GM21528 (cell line): ENCODE data around the gene KCNC4.
A peak's percentile ranks its signal among the peaks of the same experiment; 100 is the strongest.

Experiments
- ATAC-seq: cut with Tn5 transposase; IDR thresholded peaks from one replicate; pipeline ENCODE4 v1.9.1; 2021; ENCODE audit warnings: mild to moderate bottlenecking, moderate library complexity; ENCODE audit not compliant: unreplicated experiment, low FRiP score

Gene KCNC4

DNA sequence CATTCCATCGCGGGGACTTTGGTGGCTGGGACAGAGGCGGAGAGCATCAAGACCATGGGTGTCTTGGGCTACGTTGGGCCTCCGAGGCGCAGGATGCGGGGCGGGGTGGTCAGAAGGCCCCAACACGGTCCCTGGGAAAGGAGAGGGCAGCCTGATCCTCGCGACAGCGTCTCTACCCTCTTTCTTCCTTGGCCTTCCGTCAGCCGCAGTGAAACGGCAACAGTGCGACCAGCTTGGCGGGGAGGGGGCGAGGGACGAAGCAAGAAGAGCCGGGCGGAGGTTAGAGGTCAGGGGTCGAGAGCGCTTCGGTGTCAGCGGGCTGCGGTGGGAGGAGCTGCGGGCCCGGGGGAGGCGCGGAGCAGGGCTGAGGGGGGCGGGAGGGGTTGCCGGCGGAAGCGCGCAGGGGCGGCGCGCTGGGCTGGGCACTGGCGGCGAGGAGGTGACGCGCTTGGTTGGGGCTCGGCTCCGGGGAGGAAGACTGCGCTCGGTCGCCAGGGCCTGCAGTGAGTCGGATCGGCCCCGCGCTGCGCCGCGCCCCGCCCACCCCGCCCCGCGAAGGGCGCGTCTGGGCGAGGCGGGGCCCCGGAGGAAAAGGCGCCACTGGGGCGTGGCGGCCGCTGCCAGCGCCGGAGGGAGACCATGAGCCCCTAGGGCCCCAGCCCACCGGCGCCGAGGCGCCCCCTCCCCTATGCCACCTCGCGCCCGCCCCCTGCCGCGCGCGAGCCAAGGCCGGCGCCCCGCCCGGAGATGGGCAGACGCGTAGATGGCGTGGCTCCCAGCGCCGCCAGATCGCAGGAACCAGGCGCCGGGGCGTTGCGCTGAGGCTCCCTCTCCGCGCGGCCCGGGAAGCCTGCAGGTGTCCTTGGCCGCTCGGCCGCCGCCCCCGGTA, at the start of gene KCNC4:
KCNC4 (plus strand) TSS at position 600 of the 889 bp plus-strand sequence. CDS start 1,186 bp downstream, outside the sequence.
- peak; percentile 75 for ATAC-seq

DNA sequence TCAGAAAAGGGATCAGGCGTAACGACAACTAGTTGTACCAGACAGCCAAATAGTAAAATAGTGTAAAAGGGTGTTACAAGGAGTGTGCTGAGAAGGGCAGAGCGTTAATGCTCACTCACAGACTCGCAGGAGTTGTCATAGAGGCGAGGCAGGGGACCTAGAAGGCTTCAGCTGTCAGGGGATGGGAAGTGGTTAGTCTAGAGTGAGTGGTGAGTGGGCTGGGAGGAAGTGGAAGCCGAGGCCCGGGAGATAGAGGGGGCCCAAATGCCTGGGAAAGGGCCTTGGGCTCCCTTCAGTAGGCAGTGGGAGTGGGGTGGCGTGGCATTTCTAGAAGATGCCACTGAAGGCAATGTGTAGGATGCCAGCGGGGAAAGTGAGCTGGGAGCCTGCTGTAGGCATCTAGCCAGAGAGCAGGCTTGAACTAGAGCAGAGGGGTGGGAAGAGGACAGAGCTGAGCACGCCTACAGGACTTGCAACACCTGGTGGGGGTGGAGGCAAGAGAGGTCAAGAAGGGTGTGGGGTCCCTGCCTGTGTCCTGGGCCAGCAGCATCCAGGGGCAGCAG, 49.5 kb upstream of the KCNC4 start:
- ATAC-seq: no peak

DNA sequence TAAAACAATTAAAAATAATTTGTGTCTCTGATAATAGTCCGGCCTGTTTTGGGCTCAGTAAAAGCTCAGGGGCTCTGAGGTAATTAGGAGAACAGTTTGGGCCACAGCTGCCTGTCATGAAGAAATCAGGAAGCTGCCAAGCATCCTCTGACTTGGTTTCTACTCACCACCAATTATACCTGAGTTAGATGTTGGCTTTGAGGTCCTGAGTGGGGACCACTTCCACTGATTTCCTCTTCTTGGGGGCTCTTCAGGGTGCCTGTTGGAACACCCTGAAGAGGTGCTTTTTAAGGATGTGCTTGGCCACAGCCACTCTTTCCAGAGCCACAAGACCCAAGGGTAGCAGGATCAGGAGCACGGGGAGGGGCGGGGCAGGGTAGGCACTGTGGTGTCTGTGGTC, 48.9 kb upstream of the KCNC4 start:
- ATAC-seq: no peak

DNA sequence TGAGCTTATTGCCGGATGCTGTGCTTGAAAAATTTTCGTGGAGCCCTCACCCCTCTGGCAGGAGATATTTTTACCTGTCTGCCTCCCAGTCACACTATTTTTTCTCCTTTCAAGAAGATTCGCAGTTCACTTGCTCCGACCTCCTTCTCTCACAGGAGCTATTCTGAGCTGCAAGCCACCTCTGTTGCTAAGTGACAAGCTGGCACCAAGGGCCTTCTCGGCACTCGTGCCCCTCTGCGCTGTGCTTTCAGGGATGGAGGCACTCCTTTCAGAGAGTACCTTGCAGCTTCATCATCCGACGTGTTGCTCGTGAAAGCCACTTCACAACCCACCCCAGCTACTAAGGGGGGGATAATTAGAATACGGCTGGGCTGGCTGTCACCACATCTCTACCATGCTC, 48.3 kb upstream of the KCNC4 start:
- ATAC-seq: no peak

DNA sequence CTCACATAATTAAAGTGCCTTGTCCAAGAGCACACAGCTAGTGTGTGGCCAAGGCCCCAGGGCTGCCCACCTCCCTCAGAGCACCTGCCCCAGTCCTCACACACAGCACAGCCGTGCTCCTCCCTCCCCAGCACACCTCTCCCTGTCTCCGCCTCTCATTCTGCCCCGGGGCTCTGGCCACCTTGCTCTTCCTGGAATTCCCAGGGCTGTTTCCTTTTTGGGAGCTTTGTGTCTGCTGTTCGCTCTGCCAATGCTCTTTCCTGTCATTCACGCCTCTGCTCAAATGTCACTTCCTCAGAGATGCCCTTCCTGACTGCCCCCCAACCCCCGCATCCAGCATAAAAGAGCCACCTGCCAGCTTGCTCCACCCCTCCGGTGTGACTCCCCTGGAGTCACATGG, 46.5 kb upstream of the KCNC4 start:
- ATAC-seq: no peak

DNA sequence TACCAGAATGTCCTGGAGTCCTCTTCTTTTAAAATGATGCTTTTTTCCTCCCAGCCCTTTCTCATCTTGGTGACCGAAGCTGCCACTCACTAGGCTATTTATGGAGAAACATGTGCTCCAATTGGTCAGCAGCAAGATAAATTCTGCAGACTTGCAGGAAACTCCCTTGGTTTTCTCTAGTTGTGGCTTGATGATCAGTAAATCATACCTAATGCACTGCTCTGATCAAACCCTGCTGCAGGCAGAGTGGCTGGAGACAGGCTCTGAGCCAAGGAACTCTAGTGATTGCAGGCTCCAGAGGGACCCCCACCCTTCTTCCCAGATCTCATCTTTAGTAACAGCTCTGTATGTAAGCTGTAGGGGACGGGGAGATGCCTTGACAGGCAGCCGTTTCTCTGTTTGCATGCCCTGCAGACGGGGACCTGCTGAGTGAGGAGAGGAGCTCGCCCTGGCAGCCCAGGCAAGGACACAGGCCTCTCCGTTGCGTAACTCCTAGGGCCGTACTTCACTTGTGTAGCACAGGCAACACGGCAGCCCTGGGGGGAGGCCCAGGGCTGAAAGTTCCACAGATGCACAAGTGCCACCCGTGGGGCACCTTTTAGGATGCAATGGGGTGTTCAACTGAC, 45.3 kb upstream of the KCNC4 start:
- ATAC-seq: no peak

DNA sequence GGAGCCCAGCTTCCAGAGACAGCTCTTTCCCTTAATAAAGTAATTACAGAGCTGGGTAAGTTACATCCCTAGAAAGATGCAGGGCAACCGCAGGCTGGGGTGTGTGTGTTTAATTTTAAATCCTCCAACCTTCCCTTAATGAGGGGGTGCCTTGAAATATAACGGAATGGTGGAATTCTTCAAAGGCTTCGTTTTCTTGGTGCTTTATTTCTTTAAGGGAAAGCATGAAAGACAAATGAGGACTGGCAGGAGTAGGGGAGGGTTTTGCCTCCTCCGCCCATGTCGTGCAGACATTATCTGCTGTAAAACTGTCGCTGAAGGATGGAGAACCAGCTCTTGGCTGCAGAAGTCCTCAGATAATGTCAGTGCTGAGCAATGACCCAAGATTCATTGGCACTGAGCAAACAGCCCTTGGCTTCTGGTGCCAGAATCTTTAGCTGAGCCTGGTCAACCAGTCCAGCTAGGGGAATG, 44.3 kb upstream of the KCNC4 start:
- ATAC-seq: no peak

DNA sequence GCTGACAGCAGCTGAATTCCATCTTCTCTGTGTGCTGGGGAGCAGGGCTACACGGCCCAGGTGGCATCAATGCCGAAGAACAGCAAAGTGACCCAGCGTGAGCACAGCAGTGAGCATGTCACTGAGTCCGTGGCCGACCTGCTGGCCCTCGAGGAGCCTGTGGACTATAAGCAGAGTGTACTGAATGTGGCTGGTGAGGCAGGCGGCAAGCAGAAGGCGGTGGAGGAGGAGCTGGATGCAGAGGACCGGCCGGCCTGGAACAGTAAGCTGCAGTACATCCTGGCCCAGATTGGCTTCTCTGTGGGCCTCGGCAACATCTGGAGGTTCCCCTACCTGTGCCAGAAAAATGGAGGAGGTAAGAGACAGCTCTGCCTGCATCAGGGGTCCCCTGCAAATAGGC, 43.3 kb upstream of the KCNC4 start:
- no peak for ATAC-seq

DNA sequence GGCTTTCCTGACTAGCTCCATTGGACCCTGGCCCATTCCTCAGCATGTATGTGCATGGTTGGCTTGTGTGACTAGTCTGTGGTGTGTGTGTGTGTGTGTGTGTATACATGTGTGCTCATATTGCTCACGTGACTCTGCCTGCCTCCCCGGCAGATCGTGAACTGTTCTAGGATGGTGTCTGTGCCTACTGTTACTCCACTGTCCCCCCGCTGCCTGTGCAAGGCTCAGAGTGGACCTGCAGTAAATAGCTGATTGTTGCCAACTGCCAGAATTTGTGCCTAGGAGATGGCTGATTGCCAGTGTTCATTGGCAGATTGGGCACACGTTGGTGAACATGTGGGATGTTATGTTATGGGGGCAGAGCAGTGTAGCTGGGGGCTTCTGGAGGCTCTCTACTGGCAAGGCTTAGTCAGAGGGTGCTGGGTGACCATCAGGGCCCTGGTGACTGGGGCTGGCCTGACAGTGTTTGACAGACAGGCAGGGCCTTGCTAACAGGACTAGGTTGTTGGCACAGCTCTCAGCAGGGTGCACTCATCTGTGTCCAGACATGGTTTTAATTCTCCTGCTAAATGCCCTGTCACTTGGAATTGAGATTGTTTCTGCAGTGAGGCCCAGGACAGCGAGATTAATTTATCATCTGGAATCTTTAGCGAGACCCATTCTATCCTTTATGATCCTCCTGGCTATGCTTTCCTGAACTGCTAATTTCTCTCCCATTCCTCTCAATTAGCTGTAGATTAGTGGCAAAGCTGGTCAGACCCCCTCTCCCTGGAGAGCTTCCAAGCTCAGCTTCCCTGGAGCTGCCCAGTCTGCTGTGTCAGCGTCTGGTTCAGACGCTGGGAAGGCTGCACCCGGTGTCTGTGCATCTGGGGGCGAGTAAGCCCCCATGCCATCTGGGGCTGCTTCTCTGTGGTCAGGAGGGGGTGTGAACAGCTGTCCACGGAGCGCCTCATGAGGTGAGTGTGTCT, 39.1 kb upstream of the KCNC4 start:
- ATAC-seq: no peak

DNA sequence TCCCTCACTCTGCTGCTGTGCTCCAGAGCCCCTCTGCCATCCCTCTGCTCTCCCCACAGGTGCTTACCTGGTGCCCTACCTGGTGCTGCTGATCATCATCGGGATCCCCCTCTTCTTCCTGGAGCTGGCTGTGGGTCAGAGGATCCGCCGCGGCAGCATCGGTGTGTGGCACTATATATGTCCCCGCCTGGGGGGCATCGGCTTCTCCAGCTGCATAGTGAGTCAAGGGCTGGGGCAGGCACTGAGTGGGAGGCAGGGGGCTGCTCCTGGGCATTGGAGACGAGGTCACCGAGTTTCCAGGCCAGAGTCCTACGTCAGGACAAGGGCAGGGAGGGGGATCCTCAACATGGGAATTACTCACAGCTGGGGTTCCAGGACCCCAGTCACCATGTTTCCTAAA, 38.1 kb upstream of the KCNC4 start:
- no peak for ATAC-seq

DNA sequence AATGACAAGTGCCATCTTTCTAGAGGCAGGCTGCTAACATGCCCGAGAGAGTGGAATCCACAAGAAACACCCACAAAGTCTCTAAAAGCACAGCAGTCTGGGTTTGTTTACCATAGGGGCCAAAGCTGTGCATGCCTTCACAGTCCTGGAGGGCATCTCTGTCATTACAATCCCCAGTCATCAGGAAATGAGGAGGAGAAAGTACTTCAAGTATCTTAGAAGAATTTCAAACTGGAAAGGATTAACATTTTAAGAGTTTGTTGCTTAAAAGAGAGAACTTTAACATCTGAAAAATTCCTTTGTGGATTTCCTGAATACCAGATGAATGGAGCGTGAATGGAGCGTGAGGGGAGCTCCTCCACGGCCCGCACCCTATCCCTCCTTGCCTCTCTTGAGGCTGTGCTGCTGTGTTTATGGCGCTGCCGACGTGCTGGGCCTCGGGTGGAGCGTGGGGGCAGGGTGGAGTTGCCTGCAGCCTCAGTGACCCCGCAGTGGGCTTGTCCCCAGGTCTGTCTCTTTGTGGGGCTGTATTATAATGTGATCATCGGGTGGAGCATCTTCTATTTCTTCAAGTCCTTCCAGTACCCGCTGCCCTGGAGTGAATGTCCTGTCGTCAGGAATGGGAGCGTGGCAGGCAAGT, 36.5 kb upstream of the KCNC4 start:
- ATAC-seq: no peak

DNA sequence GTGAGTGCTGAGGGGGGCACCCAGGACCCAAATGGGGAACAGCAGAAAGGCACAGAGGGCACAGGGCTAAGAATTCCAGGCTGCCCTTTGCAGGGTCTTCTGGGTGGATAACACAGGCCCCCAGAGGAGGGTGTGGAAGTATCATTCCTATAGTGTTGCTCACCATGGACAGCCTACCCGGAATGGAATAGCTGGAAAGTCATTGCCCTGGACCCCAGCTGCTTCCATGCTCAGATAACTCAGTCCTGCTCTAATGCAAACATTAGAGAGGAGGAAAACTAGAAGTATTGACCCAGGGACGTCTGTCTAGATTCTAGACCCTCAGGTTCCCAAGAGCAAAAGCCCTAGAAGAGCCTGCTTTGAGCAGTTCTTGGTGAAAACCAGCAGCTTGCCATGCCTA, 35.2 kb upstream of the KCNC4 start:
- no peak for ATAC-seq

DNA sequence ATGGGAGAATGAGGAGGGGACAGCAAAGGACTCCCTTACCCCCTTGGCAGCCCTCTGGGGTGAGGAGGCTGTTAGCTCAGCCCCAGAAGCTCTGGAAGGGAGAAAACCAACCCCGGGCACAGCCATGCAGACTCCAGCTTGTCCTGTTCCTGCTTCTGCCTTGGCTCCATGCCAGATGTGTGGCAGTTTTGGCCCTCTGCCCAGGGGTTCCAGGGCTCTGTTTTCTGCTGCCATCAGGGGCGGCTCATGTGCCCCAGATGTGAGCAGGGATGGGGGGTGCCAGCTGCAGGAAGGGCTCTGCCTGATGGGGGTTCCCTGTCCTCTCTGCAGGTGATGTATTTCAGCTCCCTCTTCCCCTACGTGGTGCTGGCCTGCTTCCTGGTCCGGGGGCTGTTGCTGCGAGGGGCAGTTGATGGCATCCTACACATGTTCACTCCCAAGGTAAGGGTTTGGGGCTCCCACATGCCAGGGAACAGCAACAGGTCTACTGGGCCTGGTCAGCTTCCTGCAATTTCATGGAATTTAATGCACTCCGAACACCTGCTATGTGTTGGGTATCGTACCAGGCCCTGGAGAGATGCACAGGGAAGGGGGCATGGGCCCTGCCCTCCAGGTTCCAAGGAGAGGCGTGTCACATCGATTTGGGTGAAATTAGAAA, 33.7 kb upstream of the KCNC4 start:
- no peak for ATAC-seq

DNA sequence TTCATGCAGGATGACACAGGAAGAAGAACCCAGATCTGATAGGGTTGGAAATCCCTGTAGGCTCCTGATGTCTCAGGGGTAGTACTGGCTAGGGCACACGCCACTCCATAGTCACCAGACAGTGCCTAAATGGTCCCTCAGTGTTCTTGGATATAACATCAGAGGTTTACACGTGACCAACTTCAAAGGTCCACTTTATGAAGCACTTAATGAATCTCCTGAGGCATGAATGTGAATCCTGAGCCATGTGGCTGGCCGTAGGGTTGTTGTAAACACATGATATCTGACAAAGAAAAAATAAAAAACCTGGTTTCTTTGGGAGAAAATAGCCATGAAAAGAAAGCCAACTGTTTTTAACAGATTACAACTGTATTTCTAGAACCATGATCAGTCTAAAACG, 32.3 kb upstream of the KCNC4 start:
- no peak for ATAC-seq

DNA sequence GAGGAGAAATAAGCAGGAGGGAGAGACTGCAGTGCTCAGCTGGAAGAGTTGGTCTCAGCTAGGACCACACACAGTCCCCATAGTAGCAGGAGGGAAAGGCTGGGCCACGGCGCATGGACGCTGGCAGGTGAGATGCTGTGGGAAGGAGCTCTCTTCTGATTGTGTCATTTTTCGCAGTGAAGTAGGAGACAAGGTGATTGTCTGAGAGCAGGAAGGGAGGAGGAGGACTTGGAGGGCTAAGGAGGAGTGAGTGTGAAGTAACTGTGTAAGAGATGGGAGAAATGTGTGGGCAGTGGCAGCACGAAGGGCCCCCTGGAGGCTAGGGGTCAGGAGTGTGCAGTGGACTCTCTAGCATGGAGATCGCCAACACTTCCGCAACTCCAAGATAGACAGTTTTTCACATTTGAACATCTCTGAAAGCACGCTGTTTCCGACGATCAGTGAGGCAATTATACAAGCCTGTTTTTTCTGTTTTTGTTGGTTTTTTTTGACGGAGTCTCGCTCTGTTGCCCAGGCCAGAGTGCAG, 26.4 kb upstream of the KCNC4 start:
- no peak for ATAC-seq

DNA sequence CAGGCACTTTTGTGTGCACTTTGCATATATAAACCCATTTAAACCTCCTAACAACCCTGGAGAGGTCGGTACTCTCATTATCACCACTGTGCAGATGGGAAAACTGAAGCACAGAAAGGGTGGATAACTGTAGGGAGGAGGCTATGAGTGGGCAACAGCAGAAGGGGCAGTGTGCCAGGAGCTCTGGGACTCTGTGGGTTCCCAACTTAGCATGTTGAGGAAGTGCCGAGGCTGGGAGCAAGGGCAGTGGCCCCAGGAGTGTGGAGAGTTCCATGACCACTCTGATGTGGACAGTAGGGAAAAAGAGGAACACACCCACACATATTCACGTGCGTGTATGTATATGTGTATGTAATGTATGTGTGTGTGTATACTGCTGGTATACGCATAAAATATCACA, 25.7 kb upstream of the KCNC4 start:
- ATAC-seq: no peak

DNA sequence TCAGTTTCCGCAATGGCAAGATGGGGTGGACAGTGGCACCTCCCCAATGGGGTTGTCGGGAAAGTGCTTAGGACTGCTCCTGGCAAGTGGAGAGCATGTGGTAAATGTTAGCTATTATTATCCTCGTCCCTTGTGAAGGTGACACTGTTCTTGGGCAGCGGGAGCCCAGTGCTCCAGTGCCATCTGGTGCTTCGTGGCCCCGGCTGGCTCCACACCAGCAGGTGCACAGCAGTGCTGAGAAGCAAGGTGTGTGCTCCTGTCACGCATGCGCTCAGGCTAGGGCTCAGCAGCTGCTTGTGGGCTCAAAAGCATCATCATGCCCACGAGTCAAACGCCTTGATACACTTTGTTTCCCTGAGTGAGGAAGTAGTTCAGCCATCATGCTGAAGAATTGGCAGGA, 24.9 kb upstream of the KCNC4 start:
- ATAC-seq: no peak

DNA sequence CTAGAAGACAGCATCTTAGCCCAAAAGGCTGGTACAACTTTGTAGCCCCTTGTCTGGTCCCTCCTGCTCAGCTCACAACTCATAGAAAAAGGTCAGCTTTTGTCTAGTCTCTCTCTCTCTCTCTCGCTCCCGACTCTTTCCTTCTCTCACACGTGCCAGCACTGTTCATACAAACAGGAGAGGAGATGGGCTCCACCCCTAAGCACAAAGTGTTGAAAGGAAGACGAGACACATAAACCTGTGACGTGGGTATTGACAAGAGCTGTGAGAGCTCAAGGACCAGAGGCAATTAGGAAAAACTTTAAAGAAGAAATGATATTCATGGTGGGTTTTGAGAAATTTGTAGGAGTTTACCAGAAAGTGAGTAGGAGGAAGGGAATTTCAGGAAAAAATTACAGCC, 23.6 kb upstream of the KCNC4 start:
- no peak for ATAC-seq

DNA sequence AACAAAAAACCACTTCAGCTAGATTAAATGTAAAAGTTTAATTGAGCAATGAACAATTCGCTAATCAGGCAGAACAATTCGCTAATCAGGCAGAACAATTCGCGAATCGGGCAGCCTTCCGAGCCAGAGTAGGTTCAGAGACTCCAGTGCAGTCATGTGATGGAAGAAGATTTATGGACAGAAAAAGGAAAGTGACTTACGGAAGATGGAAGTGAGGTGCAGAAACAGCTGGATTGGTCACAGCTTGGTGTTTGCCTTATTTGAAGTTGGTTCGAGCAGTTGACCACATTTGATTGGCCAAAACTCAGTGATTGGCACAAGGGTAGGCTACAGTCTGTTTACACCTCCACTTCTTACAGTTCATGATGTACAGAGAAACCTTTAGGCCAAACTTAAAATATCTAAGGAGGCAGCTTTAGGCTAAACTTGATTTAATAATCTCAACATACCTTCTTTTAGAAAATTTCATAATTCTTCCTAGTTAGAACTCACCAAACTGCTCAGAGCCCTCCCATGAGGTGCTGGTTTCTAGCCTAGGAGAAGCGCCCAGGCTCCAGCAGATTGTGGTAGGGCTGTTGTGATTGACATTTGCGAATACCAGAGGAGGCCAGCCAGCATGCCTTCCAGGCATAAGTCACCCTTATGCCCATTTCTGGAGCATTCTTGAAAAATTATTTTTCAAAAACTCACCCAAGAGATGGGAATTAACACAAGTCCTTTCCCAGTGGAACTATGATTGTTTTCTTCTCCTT, 22.8 kb upstream of the KCNC4 start:
- ATAC-seq: no peak
